GM12891 (cell line): ENCODE measurements around the gene URB2.

Source experiments
- POLR2A ChIP-seq: IDR thresholded peaks from 2 replicates; pipeline ENCODE4 v1.6.1; 2011; ENCODE audit warnings: low read depth, low read length, control low read depth
- POLR2AphosphoS5 ChIP-seq: IDR thresholded peaks from 2 replicates; pipeline ENCODE4 v1.6.1; 2011; ENCODE audit warnings: low read depth, low read length, control low read depth

- TF ChIP-seq POLR2AphosphoS5 = no peak
- no peak for TF ChIP-seq POLR2A
Measured at GRCh38 chr1:229623225-229623624, 2.8 kb upstream of the URB2 start.
